ENCODE results near the gene GLCE. TPM values are rescaled to one million over a fixed set of nuclear protein-coding genes. Genes with fewer than 3 reads are reported as not detected.

GLCE gene
- total and polyA plus RNA-seq, 10 donors: 2.8 to 13.3 (median 8.9) TPM

DNA sequence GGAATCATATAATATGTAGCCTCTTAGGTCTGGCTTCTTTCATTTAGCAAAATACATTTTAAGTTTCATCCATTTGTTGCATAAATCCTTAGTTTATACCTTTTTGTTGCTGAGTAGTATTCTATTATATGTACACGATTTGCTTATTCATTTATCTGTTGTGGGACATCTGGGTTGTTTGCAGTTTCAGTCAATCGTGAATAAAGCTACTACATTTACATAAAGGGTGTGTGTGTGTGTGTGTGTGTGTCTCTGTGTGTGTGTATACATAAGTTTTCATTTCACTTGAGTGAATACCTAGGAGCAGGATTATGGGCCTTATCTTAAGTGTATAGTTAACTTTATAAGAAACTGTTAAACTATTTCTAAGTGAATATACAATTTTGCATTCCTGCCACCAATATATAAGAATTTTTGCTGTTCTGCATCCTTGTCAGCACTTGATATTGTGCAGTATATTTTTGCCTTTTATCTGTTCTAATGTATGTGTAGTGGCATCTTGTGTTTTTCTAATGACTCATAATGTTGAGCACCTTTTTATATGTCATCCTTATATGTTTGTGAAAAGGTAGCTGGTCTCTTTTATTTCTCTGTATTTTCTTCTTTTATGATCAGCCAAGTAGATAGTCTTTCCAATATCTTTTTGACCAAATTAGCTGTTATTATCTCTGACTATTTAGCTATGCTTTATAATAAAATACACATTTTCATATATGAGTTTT, 55.0 kb downstream of the GLCE start:
- Histone ChIP-seq H3K4me1 (no peaks in the 10 kb centered on the region), H3K4me3 (no peak overlapping the region), H3K36me3 (no peaks in the 10 kb centered on the region), H3K27me3 (replicated peaks in 1 of 7) (no peaks in the 10 kb centered on the region), H3K27ac (no peak overlapping the region), H3K9me3 (no peaks in the 10 kb centered on the region)
- DNase-seq: no peak
- intact Hi-C loops (cut with DNase I; ENCODE audit: low total_unique reads): no loop called here
- WGBS, 5 donors: 70 to 96% (median 83%) methylated on average over 2 of the region's 2 CpGs
- no peak for TF ChIP-seq POLR2A (IDR thresholded peaks at IDR 0.05)
- TF ChIP-seq, protein P1, sequence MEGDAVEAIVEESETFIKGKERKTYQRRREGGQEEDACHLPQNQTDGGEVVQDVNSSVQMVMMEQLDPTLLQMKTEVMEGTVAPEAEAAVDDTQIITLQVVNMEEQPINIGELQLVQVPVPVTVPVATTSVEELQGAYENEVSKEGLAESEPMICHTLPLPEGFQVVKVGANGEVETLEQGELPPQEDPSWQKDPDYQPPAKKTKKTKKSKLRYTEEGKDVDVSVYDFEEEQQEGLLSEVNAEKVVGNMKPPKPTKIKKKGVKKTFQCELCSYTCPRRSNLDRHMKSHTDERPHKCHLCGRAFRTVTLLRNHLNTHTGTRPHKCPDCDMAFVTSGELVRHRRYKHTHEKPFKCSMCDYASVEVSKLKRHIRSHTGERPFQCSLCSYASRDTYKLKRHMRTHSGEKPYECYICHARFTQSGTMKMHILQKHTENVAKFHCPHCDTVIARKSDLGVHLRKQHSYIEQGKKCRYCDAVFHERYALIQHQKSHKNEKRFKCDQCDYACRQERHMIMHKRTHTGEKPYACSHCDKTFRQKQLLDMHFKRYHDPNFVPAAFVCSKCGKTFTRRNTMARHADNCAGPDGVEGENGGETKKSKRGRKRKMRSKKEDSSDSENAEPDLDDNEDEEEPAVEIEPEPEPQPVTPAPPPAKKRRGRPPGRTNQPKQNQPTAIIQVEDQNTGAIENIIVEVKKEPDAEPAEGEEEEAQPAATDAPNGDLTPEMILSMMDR (IDR thresholded peaks at IDR 0.05 in 8 of 11, conservative IDR thresholded peaks at IDR 0.05 in 3 of 11): no peak
- TF ChIP-seq POLR2AphosphoS5 (IDR thresholded peaks at IDR 0.05): no peak

DNA sequence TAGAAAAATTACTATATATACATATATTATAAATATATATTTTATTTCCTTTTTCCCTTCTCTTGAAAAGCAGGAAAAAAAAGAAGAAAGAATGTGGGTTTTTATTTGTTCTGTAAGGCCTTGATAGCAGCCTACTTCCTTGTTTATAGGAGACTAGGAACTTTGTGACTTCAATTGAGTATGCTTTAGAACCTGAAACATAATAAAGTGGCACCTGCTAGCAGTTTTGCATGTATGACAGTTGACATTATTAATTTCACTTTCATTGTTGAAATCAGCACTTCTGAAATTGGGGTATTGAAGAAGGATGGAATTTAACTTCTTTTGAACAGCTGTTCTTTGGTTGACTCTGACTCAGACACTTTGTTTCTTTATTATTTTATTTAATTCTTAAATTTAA, 56.9 kb downstream of the GLCE start:
- no peaks in the 10 kb centered on the region for H3K27me3 ChIP-seq (replicated peaks in 1 of 7)
- H3K4me3 ChIP-seq: no peak overlapping the region
- H3K4me1 ChIP-seq: no peaks in the 10 kb centered on the region
- TF ChIP-seq POLR2A (IDR thresholded peaks at IDR 0.05): no peak
- TF ChIP-seq, protein P1 (IDR thresholded peaks at IDR 0.05 in 8 of 11, conservative IDR thresholded peaks at IDR 0.05 in 3 of 11): no peak
- no peak for TF ChIP-seq POLR2AphosphoS5 (IDR thresholded peaks at IDR 0.05)
- no peak for DNase-seq
- peaks cover 0 to 6% (median 4%) of the 10 kb centered on the region in 8 donors for H3K9me3 ChIP-seq
- H3K36me3 ChIP-seq: peaks cover 0 to 5% (median 0%) of the 10 kb centered on the region in 6 donors
- intact Hi-C loops (cut with DNase I; ENCODE audit: low total_unique reads): no loop called here
- H3K27ac ChIP-seq: no peak overlapping the region

DNA sequence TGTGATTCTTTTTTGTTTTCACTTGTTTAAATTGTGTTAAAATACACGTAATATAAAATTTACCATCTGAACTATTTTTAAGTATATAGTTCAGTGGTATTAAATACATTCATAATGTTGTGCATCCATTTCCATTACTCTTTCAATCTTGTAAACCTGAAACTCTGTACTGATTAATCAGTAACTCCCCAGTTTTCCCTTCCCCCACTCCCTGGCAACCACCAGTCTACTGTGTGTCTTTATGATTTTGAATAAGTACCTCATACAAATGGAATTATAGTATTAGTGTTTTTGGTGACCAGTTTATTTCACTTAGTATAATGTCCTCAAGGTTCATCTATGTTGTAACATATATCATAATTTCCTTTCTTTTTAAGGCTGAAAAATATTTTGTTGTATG, 59.3 kb downstream of the GLCE start:
- Histone ChIP-seq H3K9me3 (peaks cover 0 to 27% (median 19%) of the 10 kb centered on the region in 8 donors), H3K36me3 (peaks cover 0 to 8% (median 0%) of the 10 kb centered on the region in 6 donors), H3K27ac (no peak overlapping the region), H3K27me3 (replicated peaks in 1 of 7) (no peaks in the 10 kb centered on the region), H3K4me3 (no peak overlapping the region), H3K4me1 (no peaks in the 10 kb centered on the region)
- TF ChIP-seq, protein P1 (IDR thresholded peaks at IDR 0.05 in 8 of 11, conservative IDR thresholded peaks at IDR 0.05 in 3 of 11): no peak
- TF ChIP-seq POLR2A (IDR thresholded peaks at IDR 0.05) (no peak), POLR2AphosphoS5 (IDR thresholded peaks at IDR 0.05) (no peak)
- WGBS, 5 donors: 92 to 98% (median 96%) methylated on average over 1 of the region's 1 CpG
- no peak for DNase-seq
- intact Hi-C loops (cut with DNase I; ENCODE audit: low total_unique reads): no loop called here

DNA sequence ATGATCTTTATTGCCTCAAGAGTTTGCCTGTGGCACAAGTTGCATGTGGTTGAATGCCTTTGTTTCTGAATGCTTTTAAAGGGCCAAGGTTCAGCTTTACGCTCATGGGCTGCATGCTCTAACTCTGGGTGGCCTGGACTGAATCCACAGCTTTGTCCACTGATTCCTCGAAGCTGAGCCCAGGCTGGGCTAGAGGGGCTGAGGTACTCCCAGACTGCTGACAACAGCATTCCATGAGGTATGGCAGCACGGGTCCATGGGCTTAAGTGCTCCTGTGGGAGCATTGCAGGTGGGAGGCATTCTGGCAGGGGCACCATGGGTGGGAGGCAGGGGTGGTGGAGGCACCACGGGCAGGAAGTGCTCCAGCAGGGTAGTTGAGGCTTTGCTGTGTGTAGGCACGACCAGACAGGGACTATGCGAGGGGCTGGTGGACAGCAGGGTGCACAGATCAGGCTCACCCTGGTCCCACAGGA, 61.6 kb downstream of the GLCE start:
- peaks cover 0 to 27% (median 19%) of the 10 kb centered on the region in 8 donors for H3K9me3 ChIP-seq
- H3K27ac ChIP-seq: no peak overlapping the region
- intact Hi-C loops (cut with DNase I; ENCODE audit: low total_unique reads): no loop called here
- no peak overlapping the region for H3K4me3 ChIP-seq
- DNase-seq: no peak
- no peak for TF ChIP-seq POLR2A (IDR thresholded peaks at IDR 0.05)
- TF ChIP-seq POLR2AphosphoS5 (IDR thresholded peaks at IDR 0.05): no peak
- TF ChIP-seq, protein P1 (IDR thresholded peaks at IDR 0.05 in 8 of 11, conservative IDR thresholded peaks at IDR 0.05 in 3 of 11): no peak
- H3K36me3 ChIP-seq: peaks cover 0 to 8% (median 0%) of the 10 kb centered on the region in 6 donors
- no peaks in the 10 kb centered on the region for H3K4me1 ChIP-seq
- H3K27me3 ChIP-seq (replicated peaks in 1 of 7): no peaks in the 10 kb centered on the region
- 84 to 93% (median 89%) methylated on average over 2 to 6 of the region's 6 CpGs for WGBS, 5 donors
